ENCODE data around the gene SMYD5. TPM values are rescaled to one million over a fixed set of nuclear protein-coding genes. Genes with fewer than 3 reads are reported as not detected.
A peak's percentile ranks its signal among the peaks of the same experiment; 100 is the strongest.

Gene SMYD5
- total and polyA plus RNA-seq, 9 of the 15 experiments (the other 6 are each of a cell fraction or from before 2014, with no cell fraction given): 11.4 to 56.8 (median 32.0) TPM

- TF ChIP-seq BDP1 (IDR thresholded peaks at IDR 0.05; ENCODE audit: insufficient read depth, insufficient read length): no peak
- no peak for TF ChIP-seq SOX6 (IDR thresholded peaks at IDR 0.05)
- no peak for TF ChIP-seq TAF7 (tag; IDR thresholded peaks at IDR 0.05)
- TF ChIP-seq RAD51 (IDR thresholded peaks at IDR 0.05; ENCODE audit: borderline replicate concordance, low read depth): no peak
- TF ChIP-seq ATF2 (CRISPR knock-in tag; IDR thresholded peaks at IDR 0.05): no peak
- no peak for TF ChIP-seq YY1 (IDR thresholded peaks at IDR 0.05; ENCODE audit: borderline replicate concordance in 1 of 3, control insufficient read depth in 1 of 3, extremely low read depth in 1 of 3, insufficient read depth in 3 of 3, insufficient read length in 1 of 3, insufficient replicate concordance in 2 of 3, low read depth in 1 of 3, low read length in 2 of 3)
- TF ChIP-seq ZKSCAN8 (CRISPR knock-in tag; IDR thresholded peaks at IDR 0.05): no peak
- TF ChIP-seq CAMTA2 (CRISPR knock-in tag; conservative IDR thresholded peaks at IDR 0.05): no peak
- no peak for TF ChIP-seq CHD4 (IDR thresholded peaks at IDR 0.05; ENCODE audit: insufficient read depth, insufficient replicate concordance, low read depth, low read length, poor library complexity, severe bottlenecking)
- TF ChIP-seq POLR3A (IDR thresholded peaks at IDR 0.05; ENCODE audit: borderline replicate concordance, extremely low read depth, insufficient read depth, insufficient read length): no peak
- peak; percentile 28; the same call in 1 of the 2 replicates for TF ChIP-seq HDAC2 (IDR thresholded peaks at IDR 0.05)
- TF ChIP-seq TAF1 (IDR thresholded peaks at IDR 0.05; ENCODE audit: control insufficient read depth, extremely low read depth, insufficient read depth, low read length, severe bottlenecking): peak; percentile 22
- peak; percentile 64 for TF ChIP-seq MAX (CRISPR knock-in tag; IDR thresholded peaks at IDR 0.05)
- no peak for TF ChIP-seq STAT6 (CRISPR knock-in tag; IDR thresholded peaks at IDR 0.05)
- TF ChIP-seq KAT7 (CRISPR knock-in tag; IDR thresholded peaks at IDR 0.05; ENCODE audit: borderline replicate concordance): no peak
- TF ChIP-seq SMARCA4 (IDR thresholded peaks at IDR 0.05): peak; percentile 12; the same call in 1 of the 2 replicates
- TF ChIP-seq ETV1 (tag; conservative IDR thresholded peaks at IDR 0.05; ENCODE audit: low read depth): no peak
- TF ChIP-seq ZNF655 (CRISPR knock-in tag; IDR thresholded peaks at IDR 0.05): no peak
Observed at GRCh38 chr2:73233154-73233931, 19.3 kb downstream of the SMYD5 start, which contains the start of gene PRADC1 (continued).

All from K562 (cell line).